OCI-LY3 (cell line): ENCODE results near the gene PIP4K2B.

Source experiments
- H2AFZ ChIP-seq: fragments of 200-600, 300-600 bp; shearing (Covaris generic); 2 replicates; pipeline ENCODE4 v1.6.0; 2014; ENCODE audit warnings: antibody characterized with exemption, low read depth, low read length
- H3K27ac ChIP-seq: fragments of 200-600, 300-600 bp; sonication (generic); 2 replicates; pipeline ENCODE4 v1.5.1; 2014; ENCODE audit warnings: mild to moderate bottlenecking, low read length, moderate library complexity, mixed read lengths
- H3K27me3 ChIP-seq: fragments of 200-600, 300-600 bp; sonication (generic); 2 replicates; pipeline ENCODE4 v1.6.1; 2014; ENCODE audit warnings: low read depth, low read length, mixed read lengths
- H3K36me3 ChIP-seq: fragments of 200-600, 300-600 bp; sonication (generic); replicated peaks from 2 replicates; pipeline ENCODE3; 2014; ENCODE audit warnings: low read depth, low read length, mixed read lengths
- H3K4me1 ChIP-seq: fragments of 300-600, 200-600 bp; sonication (generic); 2 replicates; pipeline ENCODE4 v1.6.1; 2014; ENCODE audit warnings: low read length, mixed read lengths
- H3K4me2 ChIP-seq: fragments of 200-600, 300-600 bp; sonication (generic); 2 replicates; pipeline ENCODE4 v1.6.1; 2014; ENCODE audit warnings: low read length, mixed read lengths
- H3K4me3 ChIP-seq: fragments of 300-600, 200-600 bp; sonication (generic); 2 replicates; pipeline ENCODE4 v1.5.1; 2014; ENCODE audit warnings: antibody characterized with exemption, mild to moderate bottlenecking, low read length, moderate library complexity
- H3K79me2 ChIP-seq: fragments of 300-600, 200-600 bp; shearing (Covaris generic); 2 replicates; pipeline ENCODE4 v1.6.1; 2014; ENCODE audit warnings: mild to moderate bottlenecking, low read length, mixed read lengths
- H3K9ac ChIP-seq: fragments of 300-600, 200-600 bp; shearing (Covaris generic); 2 replicates; pipeline ENCODE4 v1.6.0; 2014; ENCODE audit warnings: mild to moderate bottlenecking, low read length, moderate library complexity
- H3K9me3 ChIP-seq: fragments of 200-600, 300-600 bp; shearing (Covaris generic); 2 replicates; pipeline ENCODE4 v1.6.1; 2014; ENCODE audit warnings: low read length, mixed read lengths; ENCODE audit not compliant: insufficient read depth
- H4K20me1 ChIP-seq: fragments of 200-600, 300-600 bp; sonication (generic); 2 replicates; pipeline ENCODE4 v1.6.1; 2016; ENCODE audit warnings: low read length, mixed read lengths; ENCODE audit not compliant: insufficient read depth
- EZH2phosphoT487 ChIP-seq: fragments of 200-600 bp; shearing (Covaris generic); IDR thresholded peaks from 2 replicates; pipeline ENCODE4 v1.6.1; 2018; ENCODE audit warnings: antibody characterized with exemption, mixed run types, low read depth
- TF ChIP-seq, protein P1 (sequence below): fragments of 200-600, 300-600 bp; sonication (generic); IDR thresholded peaks from 2 replicates; pipeline ENCODE4 v1.5.1; 2014; ENCODE audit warnings: antibody characterized with exemption, low read length, low read depth

Gene PIP4K2B

DNA sequence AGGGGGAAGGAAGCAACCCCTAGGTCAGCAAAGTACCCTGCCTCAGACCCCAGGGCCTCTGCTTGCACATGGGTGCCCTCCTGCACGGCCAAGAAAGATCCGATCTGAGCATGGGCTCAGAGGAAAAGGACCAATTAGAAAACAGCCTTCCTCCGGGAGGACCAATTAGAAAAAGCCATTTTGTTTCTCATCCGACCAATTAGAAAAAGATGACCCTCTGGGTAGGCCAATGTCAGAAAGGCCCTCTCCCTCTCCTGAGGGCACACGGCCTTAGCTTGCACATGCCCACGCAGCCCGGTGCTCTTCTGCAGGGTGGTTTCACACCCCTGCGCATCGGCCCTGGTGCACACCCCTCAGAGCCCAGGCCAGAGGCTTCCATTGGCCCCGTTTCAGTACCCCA lies 74.3 kb downstream of the PIP4K2B start:
- Histone ChIP-seq H3K9ac (no peak overlapping the region), H3K36me3 (peaks cover 29% of the 10 kb centered on the region), H3K27me3 (no peaks in the 10 kb centered on the region), H3K79me2 (no peaks in the 10 kb centered on the region), H4K20me1 (no peaks in the 10 kb centered on the region), H3K4me3 (no peak overlapping the region), H3K9me3 (no peaks in the 10 kb centered on the region), H2AFZ (no peak overlapping the region), H3K4me1 (peaks cover 13% of the 10 kb centered on the region), H3K27ac (no peak overlapping the region), H3K4me2 (no peak overlapping the region)
- TF ChIP-seq, protein P1, sequence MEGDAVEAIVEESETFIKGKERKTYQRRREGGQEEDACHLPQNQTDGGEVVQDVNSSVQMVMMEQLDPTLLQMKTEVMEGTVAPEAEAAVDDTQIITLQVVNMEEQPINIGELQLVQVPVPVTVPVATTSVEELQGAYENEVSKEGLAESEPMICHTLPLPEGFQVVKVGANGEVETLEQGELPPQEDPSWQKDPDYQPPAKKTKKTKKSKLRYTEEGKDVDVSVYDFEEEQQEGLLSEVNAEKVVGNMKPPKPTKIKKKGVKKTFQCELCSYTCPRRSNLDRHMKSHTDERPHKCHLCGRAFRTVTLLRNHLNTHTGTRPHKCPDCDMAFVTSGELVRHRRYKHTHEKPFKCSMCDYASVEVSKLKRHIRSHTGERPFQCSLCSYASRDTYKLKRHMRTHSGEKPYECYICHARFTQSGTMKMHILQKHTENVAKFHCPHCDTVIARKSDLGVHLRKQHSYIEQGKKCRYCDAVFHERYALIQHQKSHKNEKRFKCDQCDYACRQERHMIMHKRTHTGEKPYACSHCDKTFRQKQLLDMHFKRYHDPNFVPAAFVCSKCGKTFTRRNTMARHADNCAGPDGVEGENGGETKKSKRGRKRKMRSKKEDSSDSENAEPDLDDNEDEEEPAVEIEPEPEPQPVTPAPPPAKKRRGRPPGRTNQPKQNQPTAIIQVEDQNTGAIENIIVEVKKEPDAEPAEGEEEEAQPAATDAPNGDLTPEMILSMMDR = no peak
- no peak for TF ChIP-seq EZH2phosphoT487

DNA sequence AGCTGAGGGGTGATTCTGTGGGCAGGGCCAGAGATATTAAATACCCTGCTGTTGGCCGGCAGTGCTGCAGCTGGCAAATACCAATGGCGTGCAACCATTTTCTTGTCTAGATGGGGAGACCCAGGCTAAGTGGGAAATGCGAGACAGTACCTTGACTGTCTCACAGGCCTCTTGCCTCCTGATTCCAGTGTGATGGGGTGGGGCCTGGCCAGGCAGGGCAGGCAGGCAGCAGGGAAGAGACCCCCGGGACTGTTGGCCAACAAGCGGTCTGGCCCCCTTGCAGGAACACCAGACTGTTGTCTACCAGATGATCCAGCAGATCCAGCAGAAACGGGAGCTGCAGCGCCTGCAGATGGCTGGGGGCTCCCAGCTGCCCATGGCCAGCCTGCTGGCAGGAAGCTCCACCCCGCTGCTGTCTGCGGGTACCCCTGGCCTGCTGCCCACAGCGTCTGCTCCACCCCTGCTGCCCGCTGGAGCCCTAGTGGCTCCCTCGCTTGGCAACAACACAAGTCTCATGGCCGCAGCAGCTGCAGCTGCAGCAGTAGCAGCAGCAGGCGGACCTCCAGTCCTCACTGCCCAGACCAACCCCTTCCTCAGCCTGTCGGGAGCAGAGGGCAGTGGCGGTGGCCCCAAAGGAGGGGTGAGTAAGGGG lies 74.9 kb downstream of the PIP4K2B start:
- peaks cover 31% of the 10 kb centered on the region for H3K36me3 ChIP-seq
- no peaks in the 10 kb centered on the region for H3K79me2 ChIP-seq
- no peaks in the 10 kb centered on the region for H4K20me1 ChIP-seq
- no peaks in the 10 kb centered on the region for H3K9me3 ChIP-seq
- H3K27me3 ChIP-seq = no peaks in the 10 kb centered on the region
- H3K4me2 ChIP-seq = no peak overlapping the region
- H3K4me1 ChIP-seq = peaks cover 10% of the 10 kb centered on the region
- no peak overlapping the region for H3K9ac ChIP-seq
- TF ChIP-seq, protein P1 = no peak
- TF ChIP-seq EZH2phosphoT487 = no peak
- H3K27ac ChIP-seq = no peak overlapping the region
- no peak overlapping the region for H2AFZ ChIP-seq
- H3K4me3 ChIP-seq = no peak overlapping the region

DNA sequence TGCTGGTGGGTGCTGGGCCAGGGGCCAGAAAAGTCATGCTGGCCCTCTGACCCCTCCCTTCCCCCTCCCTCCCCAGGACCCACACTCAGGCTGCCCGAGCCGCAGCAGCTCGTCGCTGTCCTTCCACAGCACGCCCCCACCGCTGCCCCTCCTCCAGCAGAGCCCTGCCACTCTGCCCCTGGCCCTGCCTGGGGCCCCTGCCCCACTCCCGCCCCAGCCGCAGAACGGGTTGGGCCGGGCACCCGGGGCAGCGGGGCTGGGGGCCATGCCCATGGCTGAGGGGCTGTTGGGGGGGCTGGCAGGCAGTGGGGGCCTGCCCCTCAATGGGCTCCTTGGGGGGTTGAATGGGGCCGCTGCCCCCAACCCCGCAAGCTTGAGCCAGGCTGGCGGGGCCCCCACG lies 77.6 kb downstream of the PIP4K2B start:
- Histone ChIP-seq H3K9me3 (no peaks in the 10 kb centered on the region), H3K27me3 (no peaks in the 10 kb centered on the region), H3K4me2 (no peak overlapping the region), H2AFZ (no peak overlapping the region), H3K27ac (no peak overlapping the region), H4K20me1 (no peaks in the 10 kb centered on the region), H3K36me3 (peaks cover 48% of the 10 kb centered on the region), H3K4me1 (no peaks in the 10 kb centered on the region), H3K4me3 (no peak overlapping the region), H3K79me2 (no peaks in the 10 kb centered on the region), H3K9ac (no peak overlapping the region)
- no peak for TF ChIP-seq EZH2phosphoT487
- TF ChIP-seq, protein P1 = no peak

DNA sequence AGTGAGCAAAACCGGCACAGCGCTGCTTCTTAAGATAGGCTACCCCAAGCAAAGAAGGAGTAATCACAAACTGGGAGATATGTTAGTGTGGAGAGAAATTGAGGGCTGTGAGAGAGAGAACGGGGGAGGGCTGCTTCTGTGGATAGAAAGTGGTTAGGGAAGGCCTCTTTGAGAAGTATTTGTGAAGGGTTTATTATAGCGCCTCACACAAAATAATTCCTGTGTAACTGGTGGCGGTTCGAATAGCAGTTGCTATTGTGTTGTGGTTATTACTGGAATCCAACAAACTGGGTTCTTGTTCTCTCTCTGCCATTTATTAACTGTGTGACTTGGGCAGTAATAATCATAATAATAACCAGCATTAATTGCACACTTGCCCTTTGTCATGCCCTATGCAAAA lies 78.4 kb downstream of the PIP4K2B start:
- H3K9me3 ChIP-seq = no peaks in the 10 kb centered on the region
- no peak overlapping the region for H3K27ac ChIP-seq
- no peaks in the 10 kb centered on the region for H3K27me3 ChIP-seq
- H3K4me1 ChIP-seq = peaks cover under 1% of the 10 kb centered on the region; the same call in 1 of the 2 replicates
- H3K4me2 ChIP-seq = no peak overlapping the region
- TF ChIP-seq EZH2phosphoT487 = no peak
- TF ChIP-seq, protein P1 = no peak
- no peak overlapping the region for H3K9ac ChIP-seq
- H3K4me3 ChIP-seq = no peak overlapping the region
- H3K79me2 ChIP-seq = no peaks in the 10 kb centered on the region
- H3K36me3 ChIP-seq = peaks cover 56% of the 10 kb centered on the region
- H2AFZ ChIP-seq = no peak overlapping the region
- no peaks in the 10 kb centered on the region for H4K20me1 ChIP-seq
